WERI-Rb-1 (cell line): ENCODE data around the gene GUCY1A2.

ENCODE experiments used
- DNase-seq: peaks from one replicate; pipeline ENCODE4 v3.0.0-alpha.2; 2020
- H3K27ac ChIP-seq: fragments of 250-450 bp; sonication (Bioruptor Pico); 2 replicates; pipeline ENCODE4 v1.5.1; 2020; ENCODE audit warnings: mild to moderate bottlenecking, moderate library complexity
- H3K27me3 ChIP-seq: fragments of 250-450 bp; sonication (Bioruptor Pico); 2 replicates; pipeline ENCODE4 v1.5.1; 2021; ENCODE audit warnings: mild to moderate bottlenecking, low read depth, moderate library complexity; ENCODE audit not compliant: insufficient read depth, severe bottlenecking
- H3K36me3 ChIP-seq: fragments of 250-450 bp; sonication (Bioruptor Pico); 2 replicates; pipeline ENCODE4 v1.5.1; 2020; ENCODE audit warnings: mild to moderate bottlenecking, moderate library complexity
- H3K4me3 ChIP-seq: 2 replicates; pipeline ENCODE4 v1.5.1; 2011; ENCODE audit warnings: low read depth, mild to moderate bottlenecking, control low read depth, low read length
- H3K9me3 ChIP-seq: fragments of 250-450 bp; sonication (Bioruptor Pico); 2 replicates; pipeline ENCODE4 v1.5.1; 2021; ENCODE audit warnings: mild to moderate bottlenecking, moderate library complexity; ENCODE audit not compliant: severe bottlenecking
- TF ChIP-seq, protein P1 (sequence below): IDR thresholded peaks from 2 replicates; pipeline ENCODE4 v1.5.1; 2011; ENCODE audit warnings: low read depth, mild to moderate bottlenecking, control low read depth, inconsistent platforms, low read length

The GUCY1A2 gene

DNA sequence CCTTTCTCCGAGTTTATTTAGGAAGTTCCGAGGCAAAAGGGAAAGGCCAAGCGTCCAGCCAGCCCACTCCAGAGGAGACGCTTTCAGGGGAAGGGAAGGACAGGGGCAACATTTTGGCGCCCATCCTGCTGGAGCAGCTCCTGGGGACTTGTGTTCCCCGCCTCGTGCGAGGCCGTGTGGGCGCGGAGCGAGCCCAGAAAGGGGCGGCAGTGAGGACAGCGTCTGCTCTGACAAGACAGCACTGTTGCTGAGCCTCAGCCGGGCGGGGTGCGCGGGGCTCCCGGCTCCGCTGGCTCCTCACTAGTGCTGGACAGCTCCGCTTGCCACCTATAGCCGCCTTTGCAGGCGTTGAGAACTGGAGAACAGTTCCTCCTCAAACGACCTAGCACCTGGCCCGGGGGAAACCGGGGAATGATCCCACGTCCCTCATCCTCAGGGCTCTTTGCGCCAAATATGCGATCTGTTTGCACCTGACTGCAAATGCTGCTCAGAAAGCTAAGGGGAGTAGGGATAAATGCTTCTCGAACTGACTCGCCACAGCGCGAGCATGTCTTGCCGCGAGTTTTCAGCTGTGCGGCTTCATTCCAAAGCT is 722 bp upstream of the GUCY1A2 start:
- TF ChIP-seq, protein P1, sequence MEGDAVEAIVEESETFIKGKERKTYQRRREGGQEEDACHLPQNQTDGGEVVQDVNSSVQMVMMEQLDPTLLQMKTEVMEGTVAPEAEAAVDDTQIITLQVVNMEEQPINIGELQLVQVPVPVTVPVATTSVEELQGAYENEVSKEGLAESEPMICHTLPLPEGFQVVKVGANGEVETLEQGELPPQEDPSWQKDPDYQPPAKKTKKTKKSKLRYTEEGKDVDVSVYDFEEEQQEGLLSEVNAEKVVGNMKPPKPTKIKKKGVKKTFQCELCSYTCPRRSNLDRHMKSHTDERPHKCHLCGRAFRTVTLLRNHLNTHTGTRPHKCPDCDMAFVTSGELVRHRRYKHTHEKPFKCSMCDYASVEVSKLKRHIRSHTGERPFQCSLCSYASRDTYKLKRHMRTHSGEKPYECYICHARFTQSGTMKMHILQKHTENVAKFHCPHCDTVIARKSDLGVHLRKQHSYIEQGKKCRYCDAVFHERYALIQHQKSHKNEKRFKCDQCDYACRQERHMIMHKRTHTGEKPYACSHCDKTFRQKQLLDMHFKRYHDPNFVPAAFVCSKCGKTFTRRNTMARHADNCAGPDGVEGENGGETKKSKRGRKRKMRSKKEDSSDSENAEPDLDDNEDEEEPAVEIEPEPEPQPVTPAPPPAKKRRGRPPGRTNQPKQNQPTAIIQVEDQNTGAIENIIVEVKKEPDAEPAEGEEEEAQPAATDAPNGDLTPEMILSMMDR = no peak
- H3K27ac ChIP-seq = peak overlapping the region; percentile 67
- no peaks in the 10 kb centered on the region for H3K27me3 ChIP-seq
- H3K36me3 ChIP-seq = no peaks in the 10 kb centered on the region
- peak overlapping the region; percentile 63 for H3K4me3 ChIP-seq
- DNase-seq = peak; percentile 52
- no peaks in the 10 kb centered on the region for H3K9me3 ChIP-seq

DNA sequence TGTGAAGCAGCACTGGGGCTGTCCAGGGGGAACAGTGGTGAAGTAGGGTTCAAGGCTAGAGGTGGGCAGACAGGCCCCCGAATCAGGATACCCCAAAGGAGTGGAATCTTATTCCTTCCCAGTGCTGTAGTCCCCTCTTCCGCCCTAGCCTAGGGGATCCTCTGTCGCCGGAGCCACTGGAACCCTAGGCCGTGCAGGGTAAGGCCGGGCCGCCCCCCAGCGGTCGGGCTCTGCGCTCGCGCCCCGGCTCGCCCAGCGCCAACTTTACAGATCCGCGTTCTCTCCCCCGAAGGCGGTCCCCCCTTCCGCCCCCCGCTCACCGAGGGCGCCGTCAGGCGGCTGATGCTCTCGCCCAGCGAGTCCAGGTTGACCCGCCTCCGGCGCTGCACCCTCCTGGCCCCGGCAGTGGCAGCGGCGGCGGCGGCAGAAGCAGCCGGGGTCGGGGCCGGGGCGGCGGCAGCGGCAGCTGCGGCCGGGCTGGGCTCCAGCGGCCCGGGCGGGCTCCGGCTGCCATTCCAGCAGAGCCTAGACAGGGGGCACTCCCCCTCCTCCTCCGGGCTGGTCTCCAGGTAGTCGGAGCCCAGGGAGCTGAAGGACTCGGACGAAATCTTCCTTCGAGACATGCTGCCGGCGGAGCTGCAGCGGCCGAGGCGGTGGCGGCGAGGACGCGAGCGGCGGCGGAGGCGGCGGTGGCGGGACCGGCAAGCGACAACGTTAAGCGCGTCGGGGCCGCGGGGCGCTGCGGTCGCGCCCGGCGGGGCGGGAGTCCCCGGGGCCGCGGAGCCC is 650 bp downstream of the GUCY1A2 start:
- no peaks in the 10 kb centered on the region for H3K27me3 ChIP-seq
- no peaks in the 10 kb centered on the region for H3K9me3 ChIP-seq
- H3K27ac ChIP-seq = peak overlapping the region; percentile 66
- peak overlapping the region; percentile 63 for H3K4me3 ChIP-seq
- DNase-seq = peak; percentile 85
- H3K36me3 ChIP-seq = no peaks in the 10 kb centered on the region
- TF ChIP-seq, protein P1 = peak; percentile 84

DNA sequence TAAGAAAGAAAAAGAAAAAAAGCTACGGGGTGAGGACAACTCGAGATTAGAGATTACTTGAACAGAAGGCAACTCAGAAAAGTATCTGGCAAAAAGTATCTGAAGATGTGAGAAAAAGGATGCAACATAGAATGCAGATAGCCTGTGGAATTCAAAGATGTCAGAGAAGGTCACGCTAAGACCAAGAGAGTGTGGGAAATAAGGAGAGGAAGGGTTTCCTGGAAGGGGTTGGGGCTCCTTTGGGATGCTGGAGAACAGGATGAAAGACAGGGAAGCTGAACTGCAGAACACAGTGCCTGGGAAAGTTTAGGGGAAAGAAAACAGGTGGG is 1.2 kb downstream of the GUCY1A2 start:
- TF ChIP-seq, protein P1 = no peak
- Histone ChIP-seq H3K4me3 (peak overlapping the region; percentile 63), H3K27me3 (no peaks in the 10 kb centered on the region), H3K9me3 (no peaks in the 10 kb centered on the region), H3K36me3 (no peaks in the 10 kb centered on the region), H3K27ac (peak overlapping the region; percentile 66; the same call in 1 of the 2 replicates)
- DNase-seq = no peak

DNA sequence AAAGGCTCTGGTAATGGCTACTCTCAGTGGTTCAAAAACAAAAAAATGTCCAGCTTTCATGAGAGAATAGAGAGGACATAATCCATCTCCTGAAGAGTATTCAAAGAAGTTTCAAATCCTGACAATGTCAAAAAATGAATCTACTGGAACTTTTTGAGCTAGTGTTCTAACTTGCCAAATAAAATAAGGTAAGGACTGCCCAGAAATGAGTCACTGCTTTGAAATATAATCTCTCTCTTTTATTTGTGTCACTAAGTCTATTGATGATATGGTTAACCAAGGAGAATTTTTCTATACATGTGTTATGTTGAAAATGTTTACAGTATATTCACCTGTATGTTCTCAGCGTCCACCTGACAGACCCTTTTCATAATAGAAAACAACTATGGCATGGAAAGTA is 3.4 kb downstream of the GUCY1A2 start:
- no peaks in the 10 kb centered on the region for H3K36me3 ChIP-seq
- no peak for DNase-seq
- H3K27ac ChIP-seq = no peak overlapping the region
- H3K27me3 ChIP-seq = no peaks in the 10 kb centered on the region
- no peak overlapping the region for H3K4me3 ChIP-seq
- H3K9me3 ChIP-seq = no peaks in the 10 kb centered on the region
- TF ChIP-seq, protein P1 = no peak

DNA sequence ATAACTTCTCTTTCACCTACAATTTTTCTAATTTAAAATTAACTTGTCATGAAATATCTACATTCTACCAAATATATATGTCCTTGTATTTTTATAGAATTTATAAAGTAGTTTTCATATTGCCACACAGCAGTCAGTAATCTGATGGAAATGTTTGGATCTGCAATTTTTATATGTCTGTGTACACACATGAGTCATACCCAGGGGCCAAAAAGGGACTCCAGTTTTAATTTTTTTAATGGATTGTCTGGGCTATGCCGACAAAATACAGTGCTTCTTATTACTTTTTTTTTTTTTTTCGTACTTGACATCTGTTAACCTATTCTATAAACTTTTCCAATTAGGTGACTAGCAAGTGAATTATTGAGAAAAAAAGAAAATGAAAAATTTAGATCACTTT is 6.3 kb downstream of the GUCY1A2 start:
- no peaks in the 10 kb centered on the region for H3K36me3 ChIP-seq
- H3K27me3 ChIP-seq = no peaks in the 10 kb centered on the region
- TF ChIP-seq, protein P1 = no peak
- H3K27ac ChIP-seq = no peak overlapping the region
- no peak for DNase-seq
- no peaks in the 10 kb centered on the region for H3K9me3 ChIP-seq
- no peak overlapping the region for H3K4me3 ChIP-seq
